Parathyroid adenoma (tissue), 2 donors: ENCODE results near the gene FAM50B.
A peak's percentile ranks its signal among the peaks of the same experiment; 100 is the strongest.

Experiments used
- H2AFZ ChIP-seq: fragments of 300-600 bp; sonication (generic); one replicate; pipeline ENCODE4 v1.7.0; 2017; ENCODE audit warnings: antibody characterized with exemption, mild to moderate bottlenecking
- H3K27ac ChIP-seq: fragments of 300-600 bp; sonication (generic); one replicate; pipeline ENCODE4 v1.7.0; 2017
- H3K27me3 ChIP-seq: fragments of 300-600 bp; sonication (generic); one replicate; pipeline ENCODE4 v1.7.0; 2017; ENCODE audit warnings: low read length; ENCODE audit not compliant: control insufficient read depth, insufficient read depth
- H3K36me3 ChIP-seq: fragments of 300-600 bp; sonication (generic); one replicate; pipeline ENCODE4 v1.7.0; 2017; ENCODE audit warnings: low read length; ENCODE audit not compliant: control insufficient read depth, insufficient read depth
- H3K4me1 ChIP-seq: fragments of 300-600 bp; sonication (generic); one replicate; pipeline ENCODE4 v1.7.0; 2017; ENCODE audit warnings: control low read depth
- H3K4me2 ChIP-seq: fragments of 300-600 bp; sonication (generic); one replicate; pipeline ENCODE4 v1.7.0; 2017; ENCODE audit warnings: low read length
- H3K4me3 ChIP-seq: fragments of 300-600 bp; sonication (generic); one replicate; pipeline ENCODE4 v1.7.0; 2017; ENCODE audit warnings: low read depth, low read length
- H3K79me2 ChIP-seq: fragments of 300-600 bp; sonication (generic); one replicate; pipeline ENCODE4 v1.7.0; 2017; ENCODE audit warnings: control low read depth
- H3K9ac ChIP-seq: fragments of 300-600 bp; sonication (generic); one replicate; pipeline ENCODE4 v1.7.0; 2017; ENCODE audit warnings: mild to moderate bottlenecking
- H3K9me3 ChIP-seq: fragments of 300-600 bp; sonication (generic); one replicate; pipeline ENCODE4 v1.7.0; 2017; ENCODE audit warnings: low read length; ENCODE audit not compliant: control insufficient read depth
- CTCF ChIP-seq: fragments of 300-600 bp; sonication (generic); IDR thresholded peaks from one replicate; pipeline ENCODE4 v1.7.0; 2017; ENCODE audit warnings: antibody characterized with exemption, mild to moderate bottlenecking
- donor health status: primary hyperparathyroidism.

The FAM50B gene

GRCh38 chr6:3895312-3895653 lies 46.1 kb downstream of the FAM50B start:
- peak overlapping the region; percentile 44 for H2AFZ ChIP-seq
- peaks cover 7% of the 10 kb centered on the region for H3K4me1 ChIP-seq
- H3K4me2 ChIP-seq: no peak overlapping the region
- H3K27ac ChIP-seq: peak overlapping the region; percentile 20
- no peak overlapping the region for H3K4me3 ChIP-seq
- H3K27me3 ChIP-seq: no peaks in the 10 kb centered on the region
- H3K79me2 ChIP-seq: no peaks in the 10 kb centered on the region
- no peak for TF ChIP-seq CTCF
- no peaks in the 10 kb centered on the region for H3K9me3 ChIP-seq
- H3K36me3 ChIP-seq: no peaks in the 10 kb centered on the region
- no peak overlapping the region for H3K9ac ChIP-seq

- no peak overlapping the region for H2AFZ ChIP-seq
- H3K27me3 ChIP-seq: no peaks in the 10 kb centered on the region
- H3K27ac ChIP-seq: no peak overlapping the region
- H3K79me2 ChIP-seq: no peaks in the 10 kb centered on the region
- H3K4me1 ChIP-seq: peaks cover 7% of the 10 kb centered on the region
- H3K36me3 ChIP-seq: no peaks in the 10 kb centered on the region
- TF ChIP-seq CTCF: no peak
- no peak overlapping the region for H3K9ac ChIP-seq
- H3K4me2 ChIP-seq: no peak overlapping the region
- H3K4me3 ChIP-seq: no peak overlapping the region
- no peaks in the 10 kb centered on the region for H3K9me3 ChIP-seq
Measured at GRCh38 chr6:3895805-3896204, 46.6 kb downstream of the FAM50B start.

DNA sequence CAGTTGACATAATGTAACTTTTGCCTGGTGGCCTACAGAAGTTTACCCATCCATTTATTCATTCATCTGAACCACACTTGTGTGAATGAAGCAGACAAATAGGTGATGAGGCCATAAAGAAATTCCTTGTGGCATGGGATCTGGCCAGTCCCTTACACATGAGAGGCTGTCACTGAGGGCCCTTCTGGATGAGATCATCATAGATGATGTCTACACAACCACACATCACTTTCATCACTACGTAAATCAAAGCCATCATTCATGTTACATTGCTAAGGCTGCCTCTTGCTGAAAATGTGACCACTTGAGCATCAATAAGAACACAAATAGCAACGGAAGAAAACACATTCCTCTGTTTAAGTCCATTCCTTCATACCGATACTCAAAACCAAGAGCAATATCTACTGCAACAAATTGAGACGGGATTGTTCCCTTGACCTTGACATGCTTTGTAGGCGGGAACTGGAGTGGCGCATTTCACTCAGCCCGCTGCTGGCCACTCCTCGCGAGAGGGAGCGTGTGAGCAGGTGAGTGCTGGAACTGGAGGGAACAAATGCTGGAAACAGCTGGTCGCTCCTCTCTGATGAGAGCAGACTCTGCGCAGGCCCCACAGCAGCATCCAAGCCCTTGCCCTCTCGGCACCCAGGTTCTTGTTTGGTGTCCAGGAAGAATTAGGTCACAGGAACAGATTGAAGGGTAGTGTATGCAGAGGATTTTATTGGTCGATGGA lies 49.3 kb downstream of the FAM50B start:
- Histone ChIP-seq H3K4me3 (no peak overlapping the region), H3K36me3 (no peaks in the 10 kb centered on the region), H3K4me2 (no peak overlapping the region), H3K9me3 (no peaks in the 10 kb centered on the region), H3K4me1 (peaks cover 7% of the 10 kb centered on the region), H3K9ac (no peak overlapping the region), H3K27ac (no peak overlapping the region), H3K27me3 (no peaks in the 10 kb centered on the region), H2AFZ (no peak overlapping the region), H3K79me2 (no peaks in the 10 kb centered on the region)
- no peak for TF ChIP-seq CTCF

GRCh38 chr6:3899061-3899460 lies 49.9 kb downstream of the FAM50B start:
- Histone ChIP-seq H3K4me1 (peaks cover 7% of the 10 kb centered on the region), H3K4me2 (no peak overlapping the region), H3K79me2 (no peaks in the 10 kb centered on the region), H3K9ac (no peak overlapping the region), H2AFZ (no peak overlapping the region), H3K27me3 (no peaks in the 10 kb centered on the region), H3K4me3 (no peak overlapping the region), H3K27ac (no peak overlapping the region), H3K9me3 (no peaks in the 10 kb centered on the region), H3K36me3 (no peaks in the 10 kb centered on the region)
- TF ChIP-seq CTCF: no peak

GRCh38 chr6:3899970-3900439 lies 50.8 kb downstream of the FAM50B start:
- Histone ChIP-seq H3K4me2 (no peak overlapping the region), H3K79me2 (no peaks in the 10 kb centered on the region), H3K4me3 (no peak overlapping the region), H3K9me3 (no peaks in the 10 kb centered on the region), H3K36me3 (no peaks in the 10 kb centered on the region), H3K27me3 (no peaks in the 10 kb centered on the region), H3K4me1 (peaks cover 5% of the 10 kb centered on the region), H2AFZ (no peak overlapping the region), H3K27ac (no peak overlapping the region), H3K9ac (no peak overlapping the region)
- no peak for TF ChIP-seq CTCF
